HG03135 (cell line): ENCODE measurements around the gene ACACA.
"Not testable (repeated sequence)": the region's sequence is repeated elsewhere in the genome, so short reads cannot be mapped to it uniquely, and the experiment has no call there.

Experiments used
- ATAC-seq: cut with Tn5 transposase; IDR thresholded peaks from one replicate; pipeline ENCODE4 v1.9.1; 2021; ENCODE audit warnings: mild to moderate bottlenecking, moderate library complexity; ENCODE audit not compliant: unreplicated experiment

The ACACA gene

DNA sequence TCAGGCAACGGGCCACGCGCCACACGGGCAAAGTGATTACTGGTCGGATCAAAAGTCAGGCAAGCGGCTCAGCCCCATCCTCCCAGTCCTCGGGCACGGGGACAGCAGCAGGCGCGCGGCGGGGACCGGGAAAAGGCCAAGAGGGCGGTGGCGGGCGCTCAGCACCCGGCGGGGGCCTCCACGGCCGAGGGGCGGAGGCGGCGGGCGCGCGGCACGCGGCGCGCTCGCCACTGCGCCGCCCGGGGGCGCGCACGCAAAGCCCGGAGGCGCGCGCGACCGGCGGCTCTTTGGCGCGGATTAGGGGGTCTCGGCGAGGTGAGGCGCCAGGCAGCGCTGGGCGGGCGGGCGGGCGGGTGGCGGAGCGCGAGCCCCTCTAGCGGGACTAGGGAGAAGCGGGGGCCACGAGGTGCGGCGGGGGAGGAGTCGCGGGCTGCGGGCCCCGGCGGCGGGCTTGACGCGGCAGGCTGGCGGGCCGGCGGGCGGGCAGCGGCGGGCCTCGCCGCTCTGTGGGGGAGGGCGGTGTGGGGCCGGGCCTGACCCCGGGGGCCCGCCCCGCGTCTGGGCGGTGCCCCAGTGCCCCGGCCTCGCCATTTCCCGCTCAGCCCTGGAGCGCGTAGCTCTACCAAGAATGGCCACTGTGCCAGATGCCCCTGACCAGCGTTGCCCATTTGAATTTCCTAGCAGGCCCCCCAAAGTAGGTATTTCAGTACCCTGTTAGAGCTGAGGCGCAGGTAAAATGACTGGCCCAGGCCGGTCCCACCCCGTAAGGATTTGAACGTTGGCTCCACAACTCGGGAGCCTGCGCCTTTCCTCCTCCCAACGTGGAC, at the start of gene ACACA, which contains the start of gene TADA2A:
Gene ACACA (minus strand): TSS at position 202 of the 827 bp plus-strand sequence. CDS start 537 bp downstream, outside the sequence.
Gene TADA2A (plus strand): TSS at position 252 of the 827 bp plus-strand sequence. CDS start 4,480 bp downstream, outside the sequence.
- ATAC-seq, result peak; percentile 62

DNA sequence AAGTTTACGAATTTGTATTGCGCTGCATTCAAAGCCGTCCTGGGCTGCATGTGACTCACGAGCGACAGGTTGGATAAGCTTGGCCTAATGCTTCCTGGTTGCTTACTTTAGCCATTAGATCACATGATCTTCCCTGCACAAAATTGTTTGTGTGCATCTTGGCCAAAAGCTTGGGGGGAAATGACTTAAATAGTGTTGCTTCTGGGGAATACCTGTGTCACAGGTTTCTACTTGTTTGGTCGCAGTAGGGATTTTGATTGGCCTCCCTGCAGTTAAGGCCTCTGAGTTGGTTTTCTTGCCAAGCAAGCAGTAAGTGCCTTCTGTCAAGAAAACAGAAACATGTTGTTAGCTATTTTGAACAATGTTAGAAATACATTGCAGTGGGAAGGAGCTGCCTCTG, 43.5 kb upstream of the ACACA start:
- no peak for ATAC-seq

DNA sequence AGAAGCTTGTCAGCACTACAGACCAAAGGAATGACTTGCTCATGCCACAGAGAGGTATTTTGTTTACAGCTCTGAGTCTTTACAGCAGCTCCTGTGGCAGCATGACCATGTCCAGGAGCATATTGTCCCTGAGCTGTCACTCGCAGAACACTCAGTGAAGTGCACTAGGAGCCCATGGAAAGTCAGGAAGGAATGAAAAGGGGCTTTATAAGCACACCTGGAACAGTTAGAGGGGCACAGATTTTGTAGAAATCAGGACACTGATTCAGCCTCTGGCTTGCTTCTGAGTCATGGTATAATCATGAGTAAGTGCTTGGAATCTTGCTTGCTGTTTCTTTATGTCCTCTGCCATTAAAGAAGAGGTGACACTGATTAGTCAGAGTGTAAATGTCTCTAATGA, 41.0 kb upstream of the ACACA start:
- no peak for ATAC-seq

DNA sequence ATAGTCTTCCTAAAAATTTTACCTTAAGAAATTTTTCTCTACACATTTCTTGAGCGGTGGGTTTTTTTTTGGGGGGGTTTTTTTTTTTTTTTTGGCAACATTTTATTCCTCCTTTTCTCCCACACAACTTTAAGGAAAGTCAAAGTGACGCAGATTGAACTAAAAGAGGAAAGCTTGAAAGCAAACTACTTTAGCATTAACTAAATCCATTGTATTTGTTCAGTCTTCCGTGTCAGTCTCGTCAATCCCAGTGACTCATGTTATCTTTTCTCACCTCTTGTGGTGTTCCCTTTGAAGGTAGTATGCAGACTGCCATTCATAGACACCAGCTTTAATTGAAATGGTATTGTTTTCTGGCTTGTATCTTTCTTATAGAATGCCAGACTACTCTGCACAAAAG, 39.4 kb upstream of the ACACA start:
- ATAC-seq, result no peak

DNA sequence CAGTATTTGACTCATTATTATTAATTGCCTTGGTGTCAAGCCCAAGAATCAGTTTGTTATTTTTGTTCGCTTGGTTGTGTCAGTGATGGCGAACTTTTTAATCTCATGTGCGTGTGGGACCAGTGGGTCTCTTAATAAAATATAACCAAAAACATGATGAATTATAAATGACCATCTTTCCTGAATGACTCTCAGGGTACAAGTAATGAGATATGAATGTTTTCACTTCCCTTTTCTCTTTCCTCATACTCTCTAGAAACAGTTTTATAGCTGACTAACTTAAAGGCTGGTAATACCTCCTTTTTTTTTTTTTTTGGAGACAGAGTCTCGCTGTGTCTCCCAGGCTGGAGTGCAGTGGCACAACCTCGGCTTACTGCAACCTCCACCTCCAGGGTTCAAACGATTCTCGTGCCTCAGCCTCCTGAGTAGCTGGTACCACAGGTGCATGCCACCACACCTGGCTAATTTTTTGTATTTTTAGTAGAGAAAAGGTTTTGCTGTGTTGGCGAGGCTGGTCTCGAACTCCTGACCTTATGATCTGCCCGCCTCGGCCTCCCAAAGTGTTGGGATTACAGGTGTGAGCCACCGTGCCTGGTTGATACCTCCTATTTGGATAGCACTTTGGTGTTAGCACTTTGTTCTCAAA, 34.9 kb upstream of the ACACA start:
- not testable (repeated sequence) for ATAC-seq

DNA sequence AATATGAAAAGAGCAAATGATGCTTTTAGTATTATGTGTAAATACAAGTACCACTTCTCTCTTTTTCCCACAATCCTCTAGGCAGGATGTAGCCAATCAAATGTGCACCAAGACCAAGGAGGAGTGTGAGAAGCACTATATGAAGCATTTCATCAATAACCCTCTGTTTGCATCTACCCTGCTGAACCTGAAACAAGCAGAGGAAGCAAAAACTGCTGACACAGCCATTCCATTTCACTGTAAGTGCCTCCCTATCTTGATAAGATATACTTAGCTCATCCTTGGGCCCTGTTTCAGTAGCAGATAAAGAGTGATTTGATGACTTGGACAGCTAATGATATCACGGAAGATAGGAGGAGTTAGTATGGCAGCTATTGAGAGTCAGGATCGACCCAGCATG, 33.8 kb upstream of the ACACA start:
- no peak for ATAC-seq

DNA sequence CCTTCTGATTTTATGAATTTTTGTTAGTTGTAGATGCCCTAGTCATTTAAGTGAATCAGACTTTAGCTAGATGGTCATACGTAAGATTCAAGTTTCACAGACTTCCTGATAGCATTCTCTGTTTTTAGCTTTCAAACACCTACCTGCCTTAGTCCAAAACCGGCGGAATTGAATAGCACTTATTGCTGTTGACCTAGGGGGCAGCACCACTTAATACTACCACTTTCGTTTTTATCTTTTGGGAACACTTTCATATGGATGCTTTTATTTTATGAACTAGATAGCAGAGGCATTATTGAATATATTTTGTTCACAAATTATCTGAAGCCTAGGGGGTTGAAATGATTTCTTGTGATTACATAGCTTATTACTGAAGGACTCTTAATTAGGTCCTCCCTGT, 31.5 kb upstream of the ACACA start:
- no peak for ATAC-seq

DNA sequence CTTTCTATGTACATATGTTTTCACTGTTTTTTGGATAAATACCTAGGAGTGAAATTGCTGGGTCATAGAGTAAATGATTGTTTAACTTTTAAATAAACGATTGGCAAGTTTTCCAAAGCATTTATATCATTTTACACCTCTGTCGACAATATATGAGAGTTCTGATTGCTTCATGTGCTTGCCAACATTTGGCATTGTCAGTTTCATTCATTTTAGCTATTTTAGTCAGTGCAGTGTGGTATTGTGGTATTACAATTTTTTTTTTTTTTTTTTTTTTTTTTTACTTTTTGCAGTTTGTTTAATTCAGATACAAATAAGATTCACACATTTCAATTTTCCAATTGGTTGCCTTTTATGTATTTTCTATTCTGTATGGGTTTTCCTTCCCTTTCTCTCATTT, 26.0 kb upstream of the ACACA start:
- no peak for ATAC-seq

DNA sequence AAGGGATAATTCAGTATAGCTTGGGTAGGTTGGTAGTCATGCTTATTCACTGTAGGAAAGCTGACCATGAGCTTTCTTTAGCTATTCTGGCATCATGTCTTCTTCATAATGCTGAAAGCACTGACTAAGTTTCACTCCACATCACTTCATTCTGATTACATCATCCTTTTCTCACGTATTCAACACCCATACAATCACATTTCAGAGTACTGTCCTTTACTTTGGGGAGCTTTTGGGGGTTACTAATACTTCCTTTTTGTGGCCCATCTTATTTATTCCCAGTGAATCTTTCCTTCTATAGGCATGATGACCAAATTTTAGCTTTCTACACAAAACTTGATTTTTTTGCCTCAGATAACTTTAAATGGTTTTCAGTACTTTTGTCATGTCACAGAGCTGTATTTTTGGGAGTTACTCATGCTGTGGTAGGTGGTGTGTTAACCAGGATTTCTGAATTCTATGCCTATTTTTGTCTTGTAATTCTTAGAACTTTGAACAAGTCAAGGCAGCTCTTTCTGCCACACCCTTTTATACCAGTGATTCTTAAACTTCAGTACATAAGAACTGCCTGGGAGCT, 23.5 kb upstream of the ACACA start:
- ATAC-seq, result no peak

DNA sequence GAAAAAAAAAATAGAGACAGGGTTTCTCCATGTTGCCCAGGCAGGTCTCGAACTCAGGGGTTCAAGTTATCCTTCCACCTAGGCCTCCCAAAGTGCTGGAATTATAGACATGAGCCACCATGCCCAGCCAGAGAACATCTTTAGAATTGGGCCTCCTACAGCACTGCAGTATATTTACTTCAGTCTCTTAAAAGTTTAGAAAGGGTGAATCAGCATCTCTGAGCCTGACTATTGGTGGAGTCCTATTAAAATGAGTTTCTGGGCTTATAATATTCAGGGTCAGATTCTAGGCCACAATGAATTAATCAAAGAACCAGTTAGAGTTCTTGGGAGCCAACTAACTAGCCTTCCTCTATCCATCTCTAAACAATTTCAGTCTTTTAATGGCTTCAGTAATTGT, 22.8 kb upstream of the ACACA start:
- ATAC-seq, result no peak

DNA sequence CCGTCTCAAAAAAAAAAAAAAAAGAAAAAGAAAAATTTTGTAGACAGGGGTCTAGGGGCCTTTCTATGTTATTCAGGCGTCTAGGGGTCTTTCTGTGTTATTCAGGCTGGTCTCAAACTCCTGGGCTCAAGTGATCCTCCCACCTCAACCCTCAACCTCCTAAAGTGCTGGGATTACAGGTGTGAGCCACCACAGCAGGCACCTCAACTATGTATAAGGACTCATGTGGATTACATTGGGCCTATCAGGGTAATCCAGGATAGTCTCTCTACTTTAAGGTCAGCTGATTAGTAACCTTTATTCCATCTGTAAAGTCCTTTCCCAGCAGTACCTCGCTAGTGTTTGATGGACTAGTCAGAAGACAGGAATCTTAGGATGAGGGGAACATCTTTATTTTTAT, 22.4 kb upstream of the ACACA start:
- ATAC-seq, result no peak

DNA sequence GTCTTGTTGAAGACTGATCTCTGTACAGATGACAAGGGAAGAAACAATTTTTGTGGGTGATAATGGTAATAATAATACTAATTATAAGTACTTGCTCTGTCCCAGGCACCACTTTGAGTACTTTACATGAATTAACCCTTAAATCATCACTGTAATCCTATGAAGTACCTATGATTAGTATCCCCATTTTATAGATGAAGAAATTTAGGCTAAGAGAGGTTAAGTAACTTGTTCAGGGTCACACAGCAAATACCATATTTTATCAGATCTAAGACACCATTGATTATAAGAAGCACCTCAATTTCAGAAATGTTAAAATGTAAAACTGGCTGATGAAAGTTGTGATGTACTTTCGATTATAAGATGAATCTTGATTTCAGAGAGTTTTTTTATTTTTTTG, 18.6 kb upstream of the ACACA start:
- no peak for ATAC-seq

DNA sequence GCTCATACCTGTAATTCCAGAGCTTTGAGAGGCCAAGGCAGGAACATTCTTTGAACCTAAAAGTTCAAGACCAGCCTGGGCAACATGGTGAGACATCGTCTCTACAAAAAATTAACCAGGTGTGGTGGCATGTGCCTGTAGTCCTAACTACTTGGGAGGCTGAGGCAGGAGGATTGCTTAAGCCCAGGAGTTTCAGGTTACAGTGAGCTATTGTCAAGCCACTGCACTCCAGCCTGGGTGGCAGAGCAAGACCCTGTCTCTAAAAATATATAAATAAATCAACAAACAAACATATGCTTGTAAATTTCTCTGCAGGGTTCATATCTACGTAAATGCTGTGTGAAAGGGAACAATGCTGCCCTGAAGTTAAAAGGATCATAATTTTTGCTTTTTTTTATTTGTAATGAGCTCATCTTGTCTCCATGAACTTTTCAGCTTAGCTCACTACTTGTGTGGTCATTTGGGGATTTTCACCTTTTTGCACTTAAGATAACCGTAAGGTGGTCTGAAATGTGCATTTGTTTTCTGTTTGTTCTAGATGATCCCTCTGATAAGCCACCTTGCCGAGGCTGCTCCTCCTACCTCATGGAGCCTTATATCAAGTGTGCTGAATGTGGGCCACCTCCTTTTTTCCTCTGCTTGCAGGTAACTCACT, 16.5 kb upstream of the ACACA start:
- no peak for ATAC-seq

DNA sequence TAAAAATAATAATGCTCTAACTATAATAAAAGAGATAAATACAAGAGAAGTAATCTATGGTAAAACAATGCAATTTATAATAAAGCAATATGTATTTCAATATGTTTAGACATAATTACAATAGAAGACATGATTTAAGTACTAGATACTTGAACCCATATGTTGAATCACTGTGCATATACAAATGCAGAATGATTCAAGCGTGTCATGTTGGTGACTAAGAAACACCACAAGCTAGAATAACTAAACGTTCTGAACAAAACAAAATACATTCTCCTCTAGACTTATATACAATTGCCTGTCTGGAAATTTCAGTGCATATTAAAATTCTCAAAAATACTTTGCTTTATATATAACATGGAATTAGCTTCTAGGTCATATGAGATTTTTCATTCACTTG, 11.2 kb upstream of the ACACA start:
- no peak for ATAC-seq

DNA sequence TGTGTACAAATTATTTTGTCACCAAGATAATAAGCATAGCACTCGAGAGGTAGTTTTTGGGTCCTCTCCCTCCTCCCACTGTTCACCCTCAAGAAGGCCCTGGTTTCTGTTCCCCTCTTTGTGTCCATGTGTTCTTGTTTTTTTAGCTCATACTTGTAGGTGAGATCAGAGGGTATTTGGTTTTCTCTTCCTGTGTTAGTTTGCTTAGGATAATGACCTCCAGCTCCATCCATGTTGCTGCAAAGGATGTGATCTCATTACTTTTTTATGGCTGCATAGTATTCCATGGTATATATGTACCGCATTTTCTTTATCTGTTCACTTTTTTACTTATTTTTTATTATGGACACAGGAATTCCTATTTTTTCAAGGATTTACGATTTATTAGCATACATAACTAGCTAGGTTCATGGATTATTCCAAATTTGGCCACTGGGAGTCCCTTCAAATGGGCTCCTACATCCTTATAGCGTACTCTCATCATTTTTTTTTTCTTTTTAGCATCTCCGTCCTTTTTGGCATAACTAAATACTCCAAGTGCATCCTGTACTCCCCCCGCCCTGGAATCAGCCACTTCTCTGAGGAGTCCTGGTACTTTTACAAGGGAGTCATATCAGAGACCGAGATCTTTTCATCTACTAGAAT, 7.4 kb upstream of the ACACA start:
- ATAC-seq, result no peak

DNA sequence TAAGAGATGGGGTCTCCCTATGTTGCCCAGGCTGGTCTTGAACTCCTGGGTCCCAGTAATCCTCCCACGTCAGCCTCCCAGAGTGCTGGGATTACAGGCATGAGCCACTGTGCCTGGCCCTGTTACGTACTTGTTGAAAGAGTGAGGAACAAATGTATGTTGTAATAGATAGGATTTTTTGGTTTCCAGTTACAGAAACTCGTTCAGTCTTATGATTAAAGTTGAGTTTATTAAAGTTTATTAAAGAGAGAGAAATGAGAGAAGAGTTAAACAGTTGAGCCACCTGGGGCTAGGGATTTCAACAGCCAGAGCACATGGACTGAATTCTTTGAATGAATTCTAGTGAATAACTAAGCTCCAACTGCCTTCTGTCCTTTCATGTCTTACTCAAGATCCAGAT, 3.7 kb upstream of the ACACA start:
- no peak for ATAC-seq

DNA sequence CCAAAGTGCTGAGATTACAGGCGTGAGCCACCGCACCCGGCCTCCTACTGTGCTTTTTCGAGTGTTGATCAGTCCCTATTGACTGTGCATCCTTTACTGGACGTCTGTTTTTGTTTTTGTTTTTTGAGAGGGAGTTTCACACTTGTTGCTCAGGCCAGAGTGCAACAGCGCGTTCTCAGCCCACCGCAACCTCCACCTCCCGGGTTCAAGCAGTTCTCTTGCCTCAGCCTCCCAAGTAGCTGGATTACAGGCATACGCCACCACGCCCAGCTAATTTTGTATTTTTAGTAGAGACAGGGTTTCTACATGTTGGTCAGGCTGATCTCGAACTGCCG, 1.5 kb upstream of the ACACA start:
- not testable (repeated sequence) for ATAC-seq

DNA sequence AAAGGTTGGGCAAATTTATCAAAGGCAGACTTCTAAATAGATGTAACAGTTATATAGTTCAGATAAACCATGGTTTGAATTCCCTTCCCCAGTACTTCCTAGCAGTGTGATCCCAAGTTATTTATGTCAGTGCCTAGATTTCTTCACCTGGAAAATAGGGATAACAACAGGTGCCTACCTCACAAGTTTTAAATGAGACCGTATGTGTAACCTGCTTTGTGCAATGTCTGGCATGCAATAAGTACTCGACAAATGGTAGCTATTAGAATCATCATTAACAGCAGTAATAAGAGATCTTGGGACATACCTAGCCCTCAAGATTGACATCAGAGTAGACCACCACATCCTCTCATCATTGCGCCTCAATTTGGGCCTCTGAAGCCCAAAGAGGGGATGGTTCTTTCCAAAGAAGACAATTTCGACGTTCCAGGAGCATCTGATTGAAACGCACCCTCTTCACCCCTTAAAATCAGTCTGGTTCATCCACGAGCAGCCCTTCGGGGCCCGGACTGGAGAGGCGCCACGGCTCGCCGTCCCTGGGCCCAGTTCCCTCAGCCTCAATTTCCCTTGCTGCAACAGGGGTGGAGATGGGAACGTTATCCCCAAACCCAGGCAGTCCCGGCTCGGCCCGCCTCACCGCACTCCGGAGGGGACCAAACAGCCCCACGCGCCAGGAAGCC, 541 bp downstream of the ACACA start:
- ATAC-seq, result peak; percentile 39

DNA sequence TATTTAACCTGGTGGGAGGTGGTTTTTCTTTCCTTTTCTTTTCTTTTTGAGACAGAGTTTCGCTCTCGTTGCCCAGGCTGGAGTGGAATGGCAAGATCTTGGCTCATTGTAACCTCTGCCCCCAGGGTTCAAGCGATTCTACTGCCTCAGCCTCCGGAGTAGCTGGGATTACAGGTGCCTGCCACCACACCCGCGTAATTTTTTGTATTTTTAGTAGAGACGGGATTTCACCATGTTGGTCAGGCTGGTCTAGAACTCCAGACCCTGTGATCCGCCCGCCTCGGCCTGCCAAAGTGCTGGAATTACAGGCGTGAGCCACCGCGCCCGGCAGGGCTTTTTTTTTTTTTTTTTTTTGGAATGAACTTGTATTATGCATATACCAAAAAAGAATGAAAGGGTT, 1.1 kb downstream of the ACACA start:
- not testable (repeated sequence) for ATAC-seq

DNA sequence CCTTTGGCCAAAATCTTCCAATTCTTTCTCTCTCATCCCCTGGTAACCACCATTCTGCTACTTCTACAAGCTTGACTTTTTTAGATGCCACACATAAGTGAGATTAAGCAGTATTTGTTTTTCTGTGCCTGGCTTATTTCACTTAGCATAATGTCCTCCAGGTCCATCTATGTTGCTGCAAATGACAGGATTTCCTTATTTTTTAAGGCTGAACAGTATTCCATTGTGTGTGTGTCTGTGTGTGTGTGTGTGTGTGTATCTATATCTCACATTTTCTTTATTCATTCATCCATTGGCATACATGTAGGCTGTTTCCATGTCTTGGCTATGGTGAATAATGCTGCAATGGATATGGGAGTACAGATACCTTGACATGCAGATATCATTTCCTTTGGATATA, 6.1 kb downstream of the ACACA start:
- ATAC-seq, result no peak
